GM18526 (cell line): ENCODE data around the gene PLA2G4B.

ENCODE experiments used
- POLR2A ChIP-seq: IDR thresholded peaks from 3 replicates; pipeline ENCODE4 v1.6.1; 2011; ENCODE audit not compliant: insufficient read length; ENCODE audit errors: extremely low read depth

Gene PLA2G4B

DNA sequence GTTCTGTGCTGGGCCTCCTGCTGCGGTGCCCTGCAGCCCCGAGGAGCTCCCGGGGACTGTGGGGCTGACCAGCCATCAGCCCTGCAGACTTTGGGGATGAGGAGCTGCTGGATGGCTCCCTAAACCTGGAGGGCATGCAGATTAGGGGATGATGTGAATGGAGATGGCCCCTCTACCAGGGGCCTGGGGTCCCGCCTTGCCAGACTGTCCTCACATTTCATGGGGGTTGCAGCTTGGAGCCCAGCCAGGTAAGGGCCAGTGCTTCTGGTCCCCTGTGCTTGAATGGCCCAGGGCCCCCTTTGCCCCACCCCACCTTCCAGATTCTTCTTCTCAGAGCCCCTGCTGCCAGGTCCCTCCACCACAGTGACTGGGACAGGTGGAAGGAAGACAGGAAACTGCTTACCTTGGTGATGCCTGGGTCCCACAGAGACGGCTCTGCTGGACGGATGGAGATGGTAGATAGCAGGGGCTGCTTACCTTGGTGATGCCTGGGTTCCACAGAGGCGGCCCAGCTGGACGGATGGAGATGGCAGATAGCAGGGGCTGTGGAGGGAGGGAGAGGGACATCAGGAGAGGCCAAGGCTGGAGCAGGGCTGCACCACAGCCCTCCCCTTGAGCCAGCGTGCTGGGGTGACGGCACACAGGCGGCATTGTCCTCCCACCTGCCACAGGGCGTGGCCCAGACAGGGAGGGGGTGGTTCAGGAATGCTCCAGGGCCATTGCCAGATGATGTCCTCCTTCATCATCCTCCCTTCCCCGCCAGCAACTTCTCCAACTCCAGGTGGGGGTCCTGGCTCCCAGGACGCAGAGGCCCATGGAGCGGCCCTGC, 55.0 kb downstream of the PLA2G4B start, which contains the start of gene SPTBN5:
Gene SPTBN5, minus strand, starts transcription at position 632 of the 829 bp plus-strand sequence. Its CDS starts 556 bp downstream, at position 76.
- no peak for TF ChIP-seq POLR2A

DNA sequence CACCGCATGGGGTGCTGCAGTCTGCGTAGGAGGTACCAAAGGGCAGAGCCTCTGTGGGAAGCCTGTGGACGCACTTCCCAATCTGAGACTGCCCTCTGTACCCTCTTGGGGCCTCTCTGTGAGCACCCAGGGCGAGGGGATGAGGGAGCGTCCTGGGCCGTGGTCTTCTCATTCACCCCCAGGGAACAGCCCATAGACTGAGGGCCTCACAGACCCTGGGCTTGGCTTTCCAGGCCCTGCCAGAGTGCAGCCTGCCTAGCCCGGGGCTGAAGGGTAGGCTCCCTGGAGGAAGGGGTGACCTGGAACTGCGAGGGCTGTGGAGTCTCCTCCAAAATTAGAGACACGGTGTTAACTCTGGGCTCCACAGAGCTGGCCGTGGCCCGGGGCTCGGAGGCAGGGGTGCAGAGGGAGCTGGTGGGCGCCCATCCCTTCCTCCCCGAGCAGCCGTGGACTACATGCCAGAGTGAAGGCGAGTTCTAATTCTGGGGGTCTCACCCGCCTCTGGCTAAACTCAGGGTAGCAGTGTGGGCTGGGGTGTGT, 55.7 kb downstream of the PLA2G4B start:
- TF ChIP-seq POLR2A = no peak

GRCh38 chr15:41894791-41895463, 56.3 kb downstream of the PLA2G4B start:
- TF ChIP-seq POLR2A = no peak

- TF ChIP-seq POLR2A = no peak
Measured at GRCh38 chr15:41895491-41895890, 56.8 kb downstream of the PLA2G4B start.

GRCh38 chr15:41895957-41896356, 57.3 kb downstream of the PLA2G4B start:
- no peak for TF ChIP-seq POLR2A

DNA sequence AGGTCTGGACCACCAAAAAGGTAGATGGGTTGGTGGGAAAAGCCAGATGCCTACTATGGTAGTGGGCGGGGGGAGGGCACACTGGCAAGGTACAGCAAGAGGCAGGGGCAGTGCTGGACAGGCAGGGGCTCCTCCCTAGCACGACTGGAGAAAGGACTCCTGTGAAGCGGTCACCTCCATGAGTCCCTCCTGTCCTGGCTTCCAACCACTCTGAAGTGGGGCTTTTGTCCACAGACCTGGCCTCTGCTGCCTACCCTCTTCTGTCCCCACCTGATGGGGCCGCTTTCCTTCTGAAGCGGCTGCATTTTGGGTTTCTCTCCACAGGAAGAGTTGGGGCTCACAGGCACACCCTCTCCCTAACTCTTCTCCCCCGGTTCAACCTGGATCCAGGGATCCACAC, 57.9 kb downstream of the PLA2G4B start:
- no peak for TF ChIP-seq POLR2A

GRCh38 chr15:41897363-41897799, 58.7 kb downstream of the PLA2G4B start:
- no peak for TF ChIP-seq POLR2A
